ENCODE data around the gene RAB1B. TPM values are rescaled to one million over a fixed set of nuclear protein-coding genes. Genes with fewer than 3 reads are reported as not detected.

The RAB1B gene
- total and polyA plus RNA-seq, 10 of the 15 experiments (the other 5 are each of a cell fraction or from before 2014, with no cell fraction given), result 10.4 to 193 (median 96.9) TPM

DNA sequence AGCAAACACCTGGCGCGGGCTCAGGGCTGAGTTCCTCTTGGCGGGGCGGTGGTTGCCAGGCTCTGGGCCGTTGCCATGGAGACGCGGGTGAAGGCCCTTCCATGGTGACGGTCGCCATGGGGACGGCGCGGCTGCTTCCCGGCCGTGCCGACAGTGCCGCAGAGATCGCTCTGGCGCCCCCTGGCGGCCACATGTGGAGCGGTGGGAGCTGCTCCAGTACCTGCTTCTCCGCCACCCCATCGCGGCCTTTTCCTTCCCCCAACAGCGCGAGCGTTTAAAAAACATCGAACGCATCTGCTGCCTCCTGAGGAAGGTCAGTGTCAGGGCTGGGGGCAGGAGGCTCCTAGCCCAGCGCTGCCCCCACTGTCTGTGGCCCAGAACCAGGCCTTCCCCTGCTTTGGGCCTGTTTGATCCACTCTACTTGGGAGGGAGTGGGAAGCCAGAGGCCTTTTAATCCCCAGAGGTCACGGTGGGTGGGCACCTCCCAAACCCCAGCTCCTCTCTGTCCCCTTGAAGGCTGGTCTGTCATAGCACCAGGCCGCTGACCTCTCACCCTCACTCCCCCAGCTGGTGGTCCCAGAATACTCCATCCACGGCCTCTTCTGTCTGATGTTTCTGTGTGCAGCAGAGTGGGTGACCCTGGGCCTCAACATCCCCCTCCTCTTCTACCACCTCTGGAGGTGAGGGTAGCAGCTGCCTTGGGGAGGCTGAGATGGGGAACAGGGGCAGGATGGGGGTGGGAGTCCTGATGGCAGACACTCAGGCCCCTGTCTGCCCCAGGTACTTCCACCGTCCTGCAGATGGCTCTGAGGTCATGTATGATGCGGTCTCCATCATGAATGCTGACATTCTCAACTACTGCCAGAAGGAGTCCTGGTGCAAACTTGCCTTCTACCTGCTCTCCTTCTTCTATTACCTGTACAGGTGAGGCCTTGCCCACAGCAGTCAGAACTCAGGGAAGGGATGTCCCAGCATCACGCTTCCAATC lies 14.3 kb downstream of the RAB1B start (continued):
- peak; percentile 76; the same call in 1 of the 2 replicates for TF ChIP-seq RCOR1 (conservative IDR thresholded peaks at IDR 0.05; ENCODE audit: low read depth, low read length)
- no peak for TF ChIP-seq HDAC6 (IDR thresholded peaks at IDR 0.05; ENCODE audit: unreplicated experiment)
- TF ChIP-seq SPI1 (IDR thresholded peaks at IDR 0.05; ENCODE audit: borderline replicate concordance, insufficient read depth, low read depth, low read length), result peak; percentile 49; the same call in 1 of the 2 replicates
- no peak for TF ChIP-seq BCL11A (IDR thresholded peaks at IDR 0.05; ENCODE audit: low read depth, low read length)
- TF ChIP-seq PRDM15 (CRISPR knock-in tag; IDR thresholded peaks at IDR 0.05), result no peak
- TF ChIP-seq EED (IDR thresholded peaks at IDR 0.05; ENCODE audit: low read depth), result no peak
- peak; percentile 72 for TF ChIP-seq KLF5 (IDR thresholded peaks at IDR 0.05; ENCODE audit: partially characterized antibody)
- no peak for TF ChIP-seq EZH2 (IDR thresholded peaks at IDR 0.05; ENCODE audit: borderline replicate concordance, control insufficient read depth, low read depth, low read length)
- no peak; the same call in 1 of the 2 replicates for TF ChIP-seq BRCA1 (IDR thresholded peaks at IDR 0.05; ENCODE audit: low read depth, low read length)
- no peak for TF ChIP-seq SKIL (IDR thresholded peaks at IDR 0.05; ENCODE audit: low read depth, poor library complexity, severe bottlenecking)
- TF ChIP-seq JUNB (IDR thresholded peaks at IDR 0.05), result no peak
- no peak for TF ChIP-seq ZNF592 (IDR thresholded peaks at IDR 0.05)
- TF ChIP-seq YBX1 (IDR thresholded peaks at IDR 0.05), result no peak
- TF ChIP-seq HDAC2 (IDR thresholded peaks at IDR 0.05), result no peak
- no peak for TF ChIP-seq PAX8 (IDR thresholded peaks at IDR 0.05)
- TF ChIP-seq BCL3 (IDR thresholded peaks at IDR 0.05; ENCODE audit: borderline replicate concordance, insufficient read depth, low read depth, low read length, poor library complexity, severe bottlenecking), result no peak
- TF ChIP-seq CBX5 (IDR thresholded peaks at IDR 0.05; ENCODE audit: low read depth), result no peak
